Endothelial cell (in vitro differentiated cells): ENCODE measurements around the gene PNMA8A. TPM values are rescaled to one million over a fixed set of nuclear protein-coding genes. Genes with fewer than 3 reads are reported as not detected.
A peak's percentile ranks its signal among the peaks of the same experiment; 100 is the strongest.
"Not testable (repeated sequence)": the region's sequence is repeated elsewhere in the genome, so short reads cannot be mapped to it uniquely, and the experiment has no call there.

Experiments used
- DNase-seq: peaks from one replicate; pipeline ENCODE4 v3.0.0; 2021; ENCODE audit warnings: low spot score
- H3K27ac Mint-ChIP-seq: one replicate; pipeline ENCODE4 v1.8.0; 2021; ENCODE audit warnings: mixed read lengths, inconsistent platforms; ENCODE audit not compliant: unreplicated experiment
- H3K27me3 Mint-ChIP-seq: one replicate; pipeline ENCODE4 v1.8.0; 2021; ENCODE audit warnings: mild to moderate bottlenecking, moderate library complexity, mixed read lengths, inconsistent platforms; ENCODE audit not compliant: unreplicated experiment
- H3K36me3 Mint-ChIP-seq: one replicate; pipeline ENCODE4 v1.8.0; 2021; ENCODE audit warnings: mild to moderate bottlenecking, low read depth, mixed read lengths, inconsistent platforms; ENCODE audit not compliant: unreplicated experiment
- H3K4me1 Mint-ChIP-seq: one replicate; pipeline ENCODE4 v1.8.0; 2021; ENCODE audit warnings: mild to moderate bottlenecking, mixed read lengths, inconsistent platforms; ENCODE audit not compliant: unreplicated experiment
- H3K4me3 Mint-ChIP-seq: one replicate; pipeline ENCODE4 v1.8.0; 2021; ENCODE audit warnings: mild to moderate bottlenecking, mixed read lengths, inconsistent platforms; ENCODE audit not compliant: unreplicated experiment
- H3K9me3 Mint-ChIP-seq: one replicate; pipeline ENCODE4 v1.8.0; 2021; ENCODE audit warnings: mixed read lengths, inconsistent platforms; ENCODE audit not compliant: unreplicated experiment
- total RNA-seq: library from RNA; stranded (reverse); fragmentation: NEBNext Ultra II Directional; extraction: Animal tissue kit (Norgen Biotek cat#: 25700); gene quantifications from one replicate; pipeline ENCODE4 v1.2.1, GENCODE V29; 2021; ENCODE audit not compliant: unreplicated experiment
- TF ChIP-seq, protein P1 (sequence below): fragments of 200-600 bp; sonication (generic); IDR thresholded peaks from one replicate; pipeline ENCODE4 v1.5.0; 2021; ENCODE audit warnings: antibody characterized with exemption; ENCODE audit not compliant: unreplicated experiment

The PNMA8A gene
- total RNA-seq, 1 donor from 2014 or later, result 12.4 TPM

DNA sequence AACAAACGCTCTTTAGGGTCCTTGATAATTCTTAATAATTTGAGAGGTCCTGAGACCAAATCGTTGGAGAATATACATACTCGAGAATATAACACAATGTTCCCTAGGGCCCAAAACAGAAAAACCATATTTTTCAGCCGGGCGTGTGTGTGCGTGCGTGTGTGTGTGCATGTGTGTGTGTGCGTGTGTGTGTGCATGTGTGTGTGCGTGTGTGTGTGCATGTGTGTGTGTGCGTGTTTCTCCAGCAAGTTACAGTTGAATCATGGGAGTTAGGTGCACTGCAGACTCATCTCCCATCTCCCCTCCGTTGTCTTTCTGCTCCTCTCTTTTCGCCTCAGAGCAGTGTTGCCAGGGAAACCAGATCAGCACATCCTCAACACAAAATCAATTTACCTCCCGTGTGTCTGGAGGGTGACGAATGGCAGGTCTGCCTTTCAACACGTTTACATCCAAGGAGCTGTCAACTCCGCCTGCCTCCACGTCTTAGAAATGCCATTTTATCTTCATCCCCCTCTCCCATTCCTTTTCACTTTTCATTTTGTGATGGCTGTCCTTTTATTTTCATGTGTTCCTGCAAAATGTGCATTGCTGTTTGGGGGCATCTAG is 32.6 kb upstream of the PNMA8A start:
- Mint-ChIP-seq H3K4me3 (peak overlapping the region; percentile 54), H3K4me1 (no peaks in the 10 kb centered on the region), H3K27ac (peak overlapping the region; percentile 64), H3K36me3 (peaks cover 4% of the 10 kb centered on the region), H3K27me3 (peaks cover 4% of the 10 kb centered on the region), H3K9me3 (peaks cover 4% of the 10 kb centered on the region)
- TF ChIP-seq, protein P1, sequence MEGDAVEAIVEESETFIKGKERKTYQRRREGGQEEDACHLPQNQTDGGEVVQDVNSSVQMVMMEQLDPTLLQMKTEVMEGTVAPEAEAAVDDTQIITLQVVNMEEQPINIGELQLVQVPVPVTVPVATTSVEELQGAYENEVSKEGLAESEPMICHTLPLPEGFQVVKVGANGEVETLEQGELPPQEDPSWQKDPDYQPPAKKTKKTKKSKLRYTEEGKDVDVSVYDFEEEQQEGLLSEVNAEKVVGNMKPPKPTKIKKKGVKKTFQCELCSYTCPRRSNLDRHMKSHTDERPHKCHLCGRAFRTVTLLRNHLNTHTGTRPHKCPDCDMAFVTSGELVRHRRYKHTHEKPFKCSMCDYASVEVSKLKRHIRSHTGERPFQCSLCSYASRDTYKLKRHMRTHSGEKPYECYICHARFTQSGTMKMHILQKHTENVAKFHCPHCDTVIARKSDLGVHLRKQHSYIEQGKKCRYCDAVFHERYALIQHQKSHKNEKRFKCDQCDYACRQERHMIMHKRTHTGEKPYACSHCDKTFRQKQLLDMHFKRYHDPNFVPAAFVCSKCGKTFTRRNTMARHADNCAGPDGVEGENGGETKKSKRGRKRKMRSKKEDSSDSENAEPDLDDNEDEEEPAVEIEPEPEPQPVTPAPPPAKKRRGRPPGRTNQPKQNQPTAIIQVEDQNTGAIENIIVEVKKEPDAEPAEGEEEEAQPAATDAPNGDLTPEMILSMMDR, result no peak
- DNase-seq, result no peak

- H3K36me3 Mint-ChIP-seq, result peaks cover 4% of the 10 kb centered on the region
- no peak overlapping the region for H3K4me3 Mint-ChIP-seq
- H3K27me3 Mint-ChIP-seq, result peaks cover 4% of the 10 kb centered on the region
- TF ChIP-seq, protein P1, result no peak
- no peak for DNase-seq
- no peaks in the 10 kb centered on the region for H3K4me1 Mint-ChIP-seq
- H3K9me3 Mint-ChIP-seq, result peaks cover 4% of the 10 kb centered on the region
- no peak overlapping the region for H3K27ac Mint-ChIP-seq
Measured at GRCh38 chr19:46502891-46503290, 31.5 kb upstream of the PNMA8A start.

DNA sequence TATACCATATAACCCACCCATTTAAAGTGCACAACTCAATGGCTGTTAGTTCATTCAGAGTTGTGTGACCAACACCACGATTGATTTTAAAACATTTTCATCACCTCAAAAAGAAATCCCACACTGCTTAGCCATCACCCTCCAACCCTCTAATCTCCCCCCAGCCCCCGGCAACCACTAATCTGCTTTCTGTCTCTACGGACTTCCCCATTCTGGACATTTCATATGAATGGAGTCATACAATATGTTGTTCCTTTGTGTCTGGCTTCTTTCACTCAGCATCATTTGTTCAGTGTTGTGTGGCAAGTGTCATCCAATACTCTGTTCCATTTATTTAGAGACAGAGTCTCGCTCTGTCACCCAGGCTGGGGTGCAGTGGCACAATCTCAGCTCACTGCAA is 28.3 kb upstream of the PNMA8A start:
- H3K4me3 Mint-ChIP-seq, result no peak overlapping the region
- H3K36me3 Mint-ChIP-seq, result peaks cover 4% of the 10 kb centered on the region
- TF ChIP-seq, protein P1, result no peak
- DNase-seq, result no peak
- H3K27me3 Mint-ChIP-seq, result peaks cover 8% of the 10 kb centered on the region
- peaks cover 4% of the 10 kb centered on the region for H3K9me3 Mint-ChIP-seq
- H3K27ac Mint-ChIP-seq, result no peak overlapping the region
- no peaks in the 10 kb centered on the region for H3K4me1 Mint-ChIP-seq

DNA sequence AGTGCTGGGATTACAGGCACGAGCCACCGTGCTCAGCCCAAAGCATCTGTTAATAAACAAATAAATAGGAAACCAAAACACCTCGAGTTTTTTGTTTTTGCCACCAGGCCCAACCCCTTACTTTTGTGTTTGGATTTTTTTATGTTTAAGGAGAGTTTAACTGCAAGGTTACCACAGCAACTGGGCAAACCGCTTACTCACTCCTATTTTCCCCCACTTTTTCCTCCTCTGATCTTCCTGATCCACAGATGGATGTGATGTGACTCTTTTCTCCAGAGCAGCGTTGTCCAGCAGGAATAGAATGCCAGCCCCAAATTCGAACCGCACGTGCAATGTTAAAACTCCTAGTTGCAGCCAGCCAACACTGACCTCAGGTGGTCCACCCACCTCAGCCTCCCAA is 26.4 kb upstream of the PNMA8A start:
- no peak for DNase-seq
- H3K27ac Mint-ChIP-seq, result peak overlapping the region; percentile 79
- no peaks in the 10 kb centered on the region for H3K36me3 Mint-ChIP-seq
- peaks cover 14% of the 10 kb centered on the region for H3K27me3 Mint-ChIP-seq
- no peaks in the 10 kb centered on the region for H3K9me3 Mint-ChIP-seq
- TF ChIP-seq, protein P1, result no peak
- H3K4me1 Mint-ChIP-seq, result no peaks in the 10 kb centered on the region
- peak overlapping the region; percentile 40 for H3K4me3 Mint-ChIP-seq

- DNase-seq, H3K4me3 Mint-ChIP-seq, H3K9me3 Mint-ChIP-seq, H3K36me3 Mint-ChIP-seq, H3K4me1 Mint-ChIP-seq, H3K27ac Mint-ChIP-seq: not testable (repeated sequence)
- peaks cover 14% of the 10 kb centered on the region for H3K27me3 Mint-ChIP-seq
Measured at GRCh38 chr19:46496886-46497285, 25.5 kb upstream of the PNMA8A start.
